ENCODE measurements around the gene TMEM132C. TPM values are rescaled to one million over a fixed set of nuclear protein-coding genes. Genes with fewer than 3 reads are reported as not detected.

Gene TMEM132C
- total and polyA plus RNA-seq, 12 donors = 0.79 to 2.9 (median 1.7) TPM

GRCh38 chr12:128236525-128236924, 30.4 kb upstream of the TMEM132C start:
- no peak for DNase-seq
- Histone ChIP-seq H3K4me3 (no peak overlapping the region), H3K4me1 (no peaks in the 10 kb centered on the region), H3K27me3 (peaks cover 0 to 8% (median 0%) of the 10 kb centered on the region in 7 donors), H3K27ac (no peak overlapping the region), H3K9me3 (peaks cover 0 to 14% (median 0%) of the 10 kb centered on the region in 11 donors), H3K36me3 (no peaks in the 10 kb centered on the region)
- 58 to 70% methylated on average over 1 of the region's 1 CpG for WGBS, 2 donors
- no peak for ATAC-seq
- TF ChIP-seq CTCF (IDR thresholded peaks at IDR 0.05) = no peak
- intact Hi-C loops (cut with DNase I) = no loop called here

- no peak overlapping the region for H3K27ac ChIP-seq
- WGBS, 2 donors = 66 to 68% methylated on average over 2 of the region's 2 CpGs
- no peaks in the 10 kb centered on the region for H3K36me3 ChIP-seq
- DNase-seq (no peak), ATAC-seq (no peak)
- peaks cover 0 to 21% (median 0%) of the 10 kb centered on the region in 11 donors for H3K9me3 ChIP-seq
- no peaks in the 10 kb centered on the region for H3K4me1 ChIP-seq
- intact Hi-C loops (cut with DNase I) = no loop called here
- H3K27me3 ChIP-seq = peaks cover 0 to 15% (median 0%) of the 10 kb centered on the region in 7 donors
- no peak for TF ChIP-seq CTCF (IDR thresholded peaks at IDR 0.05)
- no peak overlapping the region for H3K4me3 ChIP-seq
Measured at GRCh38 chr12:128240745-128241144, 26.2 kb upstream of the TMEM132C start.

GRCh38 chr12:128245121-128245520, 21.8 kb upstream of the TMEM132C start:
- 89 to 93% methylated on average over 2 of the region's 2 CpGs for WGBS, 2 donors
- DNase-seq = no peak

GRCh38 chr12:128245905-128246304, 21.1 kb upstream of the TMEM132C start:
- H3K36me3 ChIP-seq = no peaks in the 10 kb centered on the region
- intact Hi-C loops (cut with DNase I) = no loop called here
- H3K4me3 ChIP-seq = no peak overlapping the region
- H3K9me3 ChIP-seq = peaks cover 0 to 28% (median 0%) of the 10 kb centered on the region in 11 donors
- 31 to 55% methylated on average over 7 of the region's 7 CpGs for whole genome bisulfite sequencing, 2 donors
- ATAC-seq = no peak
- TF ChIP-seq CTCF (IDR thresholded peaks at IDR 0.05) = no peak
- no peak for DNase-seq
- peaks cover 0 to 16% (median 0%) of the 10 kb centered on the region in 7 donors for H3K27me3 ChIP-seq
- H3K4me1 ChIP-seq = no peaks in the 10 kb centered on the region
- H3K27ac ChIP-seq = no peak overlapping the region

More at GRCh38 chr12:128245121-128245520, 21.8 kb upstream of the TMEM132C start:
- no peak overlapping the region for H3K27ac ChIP-seq
- no peak overlapping the region for H3K4me3 ChIP-seq
- peaks cover 0 to 28% (median 0%) of the 10 kb centered on the region in 11 donors for H3K9me3 ChIP-seq
- ATAC-seq = no peak
- TF ChIP-seq CTCF (IDR thresholded peaks at IDR 0.05) = no peak
- peaks cover 0 to 11% (median 0%) of the 10 kb centered on the region in 7 donors for H3K27me3 ChIP-seq
- H3K4me1 ChIP-seq = no peaks in the 10 kb centered on the region
- no peaks in the 10 kb centered on the region for H3K36me3 ChIP-seq
- intact Hi-C loops (cut with DNase I) = no loop called here

Measured in heart right ventricle (tissue), 16 donors.